Posterior vena cava (tissue), 2 donors: ENCODE results near the gene PTPN4. TPM values are rescaled to one million over a fixed set of nuclear protein-coding genes. Genes with fewer than 3 reads are reported as not detected.

Experiments
- DNase-seq: peaks from one replicate; pipeline ENCODE4 v3.0.0-alpha.2; 2020; ENCODE audit warnings: low spot score
- intact Hi-C, 2 donors: fragments of 100-400 bp; cut with DNase I; formaldehyde crosslinking; loops; one replicate each; pipeline versions ENCODE4 v1.14.1 to v1.14.2; 2022 to 2023
- long read RNA-seq, 2 donors: library from polyadenylated mRNA; unstranded; transcript quantifications; one replicate each; pipeline ENCODE4 v2.0.0, GENCODE V29; 2020 to 2021
- total RNA-seq, 2 donors: library from RNA; stranded (reverse); fragmentation: NEBNext Ultra II Directional; extraction: Animal tissue kit (Norgen Biotek cat#: 25700); gene quantifications; one replicate each; pipeline ENCODE4 v1.2.1, GENCODE V29; 2021
- donor health status: DM: yes; HTN: yes; CAD: no.
- donor health status: DM: yes; HTN: yes; CAD: no.

The PTPN4 gene, protein sequence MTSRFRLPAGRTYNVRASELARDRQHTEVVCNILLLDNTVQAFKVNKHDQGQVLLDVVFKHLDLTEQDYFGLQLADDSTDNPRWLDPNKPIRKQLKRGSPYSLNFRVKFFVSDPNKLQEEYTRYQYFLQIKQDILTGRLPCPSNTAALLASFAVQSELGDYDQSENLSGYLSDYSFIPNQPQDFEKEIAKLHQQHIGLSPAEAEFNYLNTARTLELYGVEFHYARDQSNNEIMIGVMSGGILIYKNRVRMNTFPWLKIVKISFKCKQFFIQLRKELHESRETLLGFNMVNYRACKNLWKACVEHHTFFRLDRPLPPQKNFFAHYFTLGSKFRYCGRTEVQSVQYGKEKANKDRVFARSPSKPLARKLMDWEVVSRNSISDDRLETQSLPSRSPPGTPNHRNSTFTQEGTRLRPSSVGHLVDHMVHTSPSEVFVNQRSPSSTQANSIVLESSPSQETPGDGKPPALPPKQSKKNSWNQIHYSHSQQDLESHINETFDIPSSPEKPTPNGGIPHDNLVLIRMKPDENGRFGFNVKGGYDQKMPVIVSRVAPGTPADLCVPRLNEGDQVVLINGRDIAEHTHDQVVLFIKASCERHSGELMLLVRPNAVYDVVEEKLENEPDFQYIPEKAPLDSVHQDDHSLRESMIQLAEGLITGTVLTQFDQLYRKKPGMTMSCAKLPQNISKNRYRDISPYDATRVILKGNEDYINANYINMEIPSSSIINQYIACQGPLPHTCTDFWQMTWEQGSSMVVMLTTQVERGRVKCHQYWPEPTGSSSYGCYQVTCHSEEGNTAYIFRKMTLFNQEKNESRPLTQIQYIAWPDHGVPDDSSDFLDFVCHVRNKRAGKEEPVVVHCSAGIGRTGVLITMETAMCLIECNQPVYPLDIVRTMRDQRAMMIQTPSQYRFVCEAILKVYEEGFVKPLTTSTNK
- total RNA-seq: 10 to 100 TPM; 23.8 to 25.4 TPM
- long read RNA-seq, donor 1, full-length matches to known transcripts: 1 of 3 reads
- long read RNA-seq, donor 1, partial matches to known transcripts: 0 of 3 reads
- long read RNA-seq, donor 1, other reads (novel, unspliced or antisense): 2 of 3 reads
- long read RNA-seq, donor 2, partial matches to known transcripts: 1 of 5 reads
- long read RNA-seq, donor 2, other reads (novel, unspliced or antisense): 4 of 5 reads

- intact Hi-C loops: loop anchor here in 1 of 2 donors (5.0 kb wide), 1 partner anchor 63 kb away; no protein-coding TSS in a partner anchor
- peak; percentile 98 for DNase-seq
Measured at GRCh38 chr2:119759451-119760236, at the start of gene PTPN4. TSS of gene PTPN4 (plus strand) at chr2:119759922. CDS start at chr2:119809854, 49,932 bp downstream.

GRCh38 chr2:119710281-119710680, 49.4 kb upstream of the PTPN4 start:
- intact Hi-C loops: no loop called here
- peak; percentile 62 for DNase-seq

DNA sequence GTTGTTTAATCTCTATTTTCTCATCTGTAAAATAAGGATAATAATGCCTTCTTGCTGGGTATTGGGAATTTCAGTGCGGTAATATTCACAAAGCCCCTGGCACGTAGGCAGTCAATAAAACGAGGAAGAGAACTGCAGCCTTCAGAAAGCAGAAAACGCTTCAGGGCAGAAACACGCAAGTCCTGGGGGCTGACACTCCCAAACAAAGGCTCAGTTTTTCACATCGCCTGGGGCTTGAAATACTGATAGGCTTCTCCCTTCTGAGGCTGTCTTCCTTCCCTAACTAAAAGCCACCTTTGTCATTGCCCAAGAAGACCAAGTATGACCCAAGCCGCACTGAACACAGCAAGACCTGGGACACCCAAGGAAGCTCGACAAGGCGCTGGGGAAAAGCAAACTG, 48.4 kb upstream of the PTPN4 start:
- intact Hi-C loops: no loop called here
- DNase-seq: peak; percentile 44

DNA sequence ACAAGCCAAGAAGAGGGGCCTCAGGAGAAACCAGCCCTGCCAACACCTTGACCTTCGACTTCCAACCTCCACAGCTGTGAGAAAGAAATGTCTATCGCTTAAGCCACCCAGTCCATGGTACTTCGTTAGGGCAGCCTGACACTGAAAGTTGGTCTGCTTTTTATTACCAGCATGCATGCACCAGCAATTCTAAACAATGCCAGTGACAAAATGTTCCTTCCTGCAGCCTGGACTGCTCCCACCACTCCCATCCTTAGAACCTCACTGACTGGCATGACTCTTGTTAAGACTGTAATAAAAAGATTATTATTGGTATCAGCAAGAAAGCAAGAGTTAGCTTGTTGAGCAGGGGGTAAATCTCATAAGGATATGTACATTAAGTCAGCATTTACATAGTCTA, 47.2 kb upstream of the PTPN4 start:
- intact Hi-C loops: no loop called here
- DNase-seq: peak; percentile 24

GRCh38 chr2:119713819-119714490, 45.8 kb upstream of the PTPN4 start:
- intact Hi-C loops: no loop called here
- DNase-seq: peak; percentile 46

GRCh38 chr2:119715409-119716283, 44.1 kb upstream of the PTPN4 start:
- intact Hi-C loops: no loop called here
- DNase-seq: peak; percentile 58

DNA sequence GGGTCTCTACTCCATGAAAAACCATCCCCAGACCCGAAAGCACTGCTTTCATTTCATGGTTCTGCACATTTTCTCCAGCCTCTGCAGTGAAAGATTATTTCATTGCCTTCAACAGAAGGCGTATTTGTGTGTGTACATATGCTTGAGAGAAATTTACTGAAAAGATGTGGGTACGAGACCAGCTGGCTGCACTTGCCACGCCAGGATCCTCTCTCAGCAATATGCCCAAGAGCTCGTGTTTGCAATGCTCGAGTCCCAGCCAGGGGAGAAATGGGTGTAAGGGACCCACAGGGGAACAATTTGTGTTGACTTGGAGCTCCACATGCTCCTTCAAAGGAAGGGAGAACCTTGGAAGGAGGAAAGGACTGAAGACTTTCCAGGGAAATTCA, 43.4 kb upstream of the PTPN4 start:
- intact Hi-C loops: no loop called here

GRCh38 chr2:119718501-119719260, 41.0 kb upstream of the PTPN4 start:
- intact Hi-C loops: no loop called here
- DNase-seq: peak; percentile 6

More for the DNA sequence above, 43.4 kb upstream of the PTPN4 start:
- no peak for DNase-seq

- intact Hi-C loops: no loop called here
- DNase-seq: peak; percentile 35
Measured at GRCh38 chr2:119719261-119719627, 40.5 kb upstream of the PTPN4 start.

DNA sequence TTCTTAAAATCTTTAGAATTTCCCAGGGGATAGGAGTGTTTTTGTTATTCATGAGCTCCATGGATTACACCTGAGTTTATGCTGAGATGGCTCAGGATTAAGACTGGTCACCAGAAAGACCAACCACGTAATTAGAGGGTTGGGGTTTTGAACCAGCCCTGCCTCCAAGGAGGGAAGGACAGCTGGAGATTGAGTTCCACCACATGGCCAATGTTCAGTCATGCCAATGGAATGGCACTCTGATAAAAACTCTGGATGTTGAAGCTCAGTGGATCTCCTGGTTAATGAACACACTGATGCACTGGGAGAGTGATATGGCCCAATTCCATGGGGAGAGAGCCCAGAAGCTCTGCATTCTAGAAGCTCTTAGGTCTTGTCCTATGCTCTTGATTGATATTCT, 38.7 kb upstream of the PTPN4 start:
- peak; percentile 3 for DNase-seq
- intact Hi-C loops: no loop called here

DNA sequence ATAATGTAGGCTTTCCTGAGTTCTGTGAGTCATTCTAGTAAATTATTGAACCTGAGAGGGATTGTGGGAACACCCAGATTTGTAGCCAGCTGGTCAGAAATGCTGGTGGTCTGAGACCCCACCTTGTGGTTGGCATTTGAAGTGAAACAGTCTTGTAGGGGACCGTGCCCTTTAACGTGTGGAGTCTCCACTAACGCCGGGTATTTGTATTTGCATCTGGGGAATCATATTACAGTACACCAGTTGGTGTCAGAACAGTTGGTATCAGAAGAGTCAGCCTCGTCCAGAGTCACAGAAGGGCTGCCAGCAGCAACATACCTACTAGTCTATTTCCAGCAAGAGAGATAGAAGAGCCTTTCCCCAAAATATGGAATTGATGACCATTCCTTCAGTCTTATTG, 38.3 kb upstream of the PTPN4 start:
- DNase-seq: peak; percentile 15
- intact Hi-C loops: no loop called here

DNA sequence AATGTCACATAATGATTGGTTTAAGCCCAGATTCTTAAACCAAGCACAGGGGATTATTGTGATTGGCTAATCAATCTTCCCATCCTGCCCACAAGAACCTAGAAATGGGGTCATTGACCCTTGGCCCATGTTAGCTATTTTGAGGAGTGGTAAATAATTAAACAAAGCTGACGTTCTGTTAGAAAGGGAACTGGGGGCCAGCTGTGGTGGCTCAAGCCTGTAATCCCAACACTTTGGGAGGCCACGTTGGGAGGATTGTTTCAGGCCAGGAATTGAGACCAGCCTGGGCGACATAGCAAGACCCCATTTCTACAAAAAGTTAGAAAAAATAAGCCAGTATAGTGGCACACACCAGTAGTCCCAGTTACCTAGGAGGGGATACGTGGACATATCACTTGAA, 37.8 kb upstream of the PTPN4 start:
- no peak for DNase-seq
- intact Hi-C loops: no loop called here

DNA sequence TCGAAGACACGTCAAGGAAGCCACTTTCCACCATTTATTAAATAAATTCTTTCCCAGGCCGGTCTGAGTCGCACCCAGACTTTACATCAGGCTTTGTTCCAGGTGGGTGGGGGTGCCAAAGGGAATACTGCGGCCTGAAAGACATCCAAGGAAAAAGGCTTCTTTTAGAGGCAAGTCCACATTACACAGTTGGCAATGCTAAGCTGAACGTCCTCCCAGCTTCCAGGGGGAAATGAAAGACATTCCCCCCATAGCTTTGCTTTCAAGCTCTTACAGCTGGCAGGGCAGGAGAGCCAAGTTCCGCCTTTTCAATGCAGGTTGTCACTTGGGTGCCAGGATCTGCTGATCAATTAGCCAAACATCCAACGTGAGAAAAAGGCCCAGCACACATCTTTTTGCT, 36.5 kb upstream of the PTPN4 start:
- DNase-seq: peak; percentile 10
- intact Hi-C loops: no loop called here

- DNase-seq: peak; percentile 0
- intact Hi-C loops: no loop called here
Measured at GRCh38 chr2:119723784-119724467, 35.8 kb upstream of the PTPN4 start.

DNA sequence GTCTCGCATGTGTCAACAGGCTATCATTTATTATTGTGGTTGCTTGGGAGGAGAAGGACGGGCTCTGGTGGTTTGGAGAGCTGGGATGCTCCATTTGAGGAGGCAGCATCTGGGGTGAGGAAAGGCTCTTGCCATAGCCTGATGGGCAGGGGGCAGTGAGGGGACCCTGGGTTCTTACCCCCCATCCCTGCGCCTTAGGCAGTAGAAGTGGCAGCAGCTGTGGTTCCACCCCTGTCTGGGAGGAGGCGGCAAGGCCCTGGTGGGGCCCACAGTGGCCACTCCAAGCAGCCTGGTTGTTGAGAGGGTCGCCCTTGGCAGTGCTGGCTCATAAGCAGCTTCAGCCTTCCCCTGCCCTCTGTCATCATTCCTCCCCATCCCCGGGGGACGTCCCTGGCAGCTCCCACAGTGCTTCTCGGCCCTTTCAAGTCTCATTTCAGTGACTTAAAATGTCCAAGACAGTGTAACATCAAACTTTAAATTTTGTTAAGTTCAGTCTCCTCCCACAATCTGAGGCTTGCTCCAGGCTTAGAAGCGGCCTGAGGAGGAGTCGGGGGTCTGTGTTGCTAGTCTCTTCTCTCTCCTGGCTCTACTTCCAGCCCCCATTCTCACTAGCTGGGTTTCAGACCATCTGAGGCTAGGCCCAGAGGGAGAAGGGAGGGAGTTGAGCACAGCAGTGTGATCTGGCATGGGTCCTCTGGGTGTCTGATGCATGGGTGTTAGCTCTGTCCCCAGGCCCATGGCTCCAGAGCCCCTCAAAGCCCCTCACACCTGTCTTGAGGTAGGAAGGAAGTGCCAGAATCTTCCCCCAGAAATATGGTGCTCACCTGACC, 34.9 kb upstream of the PTPN4 start:
- peak; percentile 18 for DNase-seq
- intact Hi-C loops: no loop called here
